ENCODE measurements around the gene WWOX.
"Not testable (repeated sequence)": the region's sequence is repeated elsewhere in the genome, so short reads cannot be mapped to it uniquely, and the experiment has no call there.

Gene WWOX

DNA sequence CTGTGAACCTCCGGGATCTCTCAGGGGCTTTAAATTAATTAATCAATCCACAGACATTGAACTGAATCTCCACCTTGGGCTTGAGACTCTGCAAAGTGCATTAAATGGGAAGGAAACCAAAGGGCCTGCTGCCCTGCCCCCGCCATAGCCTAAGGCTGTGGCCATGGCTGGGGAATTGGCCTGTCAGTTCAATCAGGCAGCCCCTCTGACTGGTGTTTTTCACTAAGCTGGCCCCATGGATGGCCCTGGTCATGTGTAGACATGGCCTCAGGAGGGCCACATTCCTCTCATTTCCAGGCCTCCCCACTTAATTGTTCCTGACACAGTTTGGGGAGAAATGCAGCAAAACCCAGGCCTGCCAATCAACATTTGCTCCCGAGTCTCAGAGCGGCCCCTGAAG, 499.8 kb downstream of the WWOX start:
- no peak for DNase-seq (ENCODE audit: low read depth)
- TF ChIP-seq, protein P1, sequence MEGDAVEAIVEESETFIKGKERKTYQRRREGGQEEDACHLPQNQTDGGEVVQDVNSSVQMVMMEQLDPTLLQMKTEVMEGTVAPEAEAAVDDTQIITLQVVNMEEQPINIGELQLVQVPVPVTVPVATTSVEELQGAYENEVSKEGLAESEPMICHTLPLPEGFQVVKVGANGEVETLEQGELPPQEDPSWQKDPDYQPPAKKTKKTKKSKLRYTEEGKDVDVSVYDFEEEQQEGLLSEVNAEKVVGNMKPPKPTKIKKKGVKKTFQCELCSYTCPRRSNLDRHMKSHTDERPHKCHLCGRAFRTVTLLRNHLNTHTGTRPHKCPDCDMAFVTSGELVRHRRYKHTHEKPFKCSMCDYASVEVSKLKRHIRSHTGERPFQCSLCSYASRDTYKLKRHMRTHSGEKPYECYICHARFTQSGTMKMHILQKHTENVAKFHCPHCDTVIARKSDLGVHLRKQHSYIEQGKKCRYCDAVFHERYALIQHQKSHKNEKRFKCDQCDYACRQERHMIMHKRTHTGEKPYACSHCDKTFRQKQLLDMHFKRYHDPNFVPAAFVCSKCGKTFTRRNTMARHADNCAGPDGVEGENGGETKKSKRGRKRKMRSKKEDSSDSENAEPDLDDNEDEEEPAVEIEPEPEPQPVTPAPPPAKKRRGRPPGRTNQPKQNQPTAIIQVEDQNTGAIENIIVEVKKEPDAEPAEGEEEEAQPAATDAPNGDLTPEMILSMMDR (IDR thresholded peaks at IDR 0.05; ENCODE audit: low read depth, low read length): no peak
- TF ChIP-seq, protein P2, sequence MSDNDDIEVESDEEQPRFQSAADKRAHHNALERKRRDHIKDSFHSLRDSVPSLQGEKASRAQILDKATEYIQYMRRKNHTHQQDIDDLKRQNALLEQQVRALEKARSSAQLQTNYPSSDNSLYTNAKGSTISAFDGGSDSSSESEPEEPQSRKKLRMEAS (IDR thresholded peaks at IDR 0.05; ENCODE audit: low read depth, low read length): no peak
- TF ChIP-seq POLR2A (IDR thresholded peaks at IDR 0.05; ENCODE audit: extremely low read depth, insufficient read length) (no peak), MYC (IDR thresholded peaks at IDR 0.05; ENCODE audit: low read depth, low read length) (no peak)

DNA sequence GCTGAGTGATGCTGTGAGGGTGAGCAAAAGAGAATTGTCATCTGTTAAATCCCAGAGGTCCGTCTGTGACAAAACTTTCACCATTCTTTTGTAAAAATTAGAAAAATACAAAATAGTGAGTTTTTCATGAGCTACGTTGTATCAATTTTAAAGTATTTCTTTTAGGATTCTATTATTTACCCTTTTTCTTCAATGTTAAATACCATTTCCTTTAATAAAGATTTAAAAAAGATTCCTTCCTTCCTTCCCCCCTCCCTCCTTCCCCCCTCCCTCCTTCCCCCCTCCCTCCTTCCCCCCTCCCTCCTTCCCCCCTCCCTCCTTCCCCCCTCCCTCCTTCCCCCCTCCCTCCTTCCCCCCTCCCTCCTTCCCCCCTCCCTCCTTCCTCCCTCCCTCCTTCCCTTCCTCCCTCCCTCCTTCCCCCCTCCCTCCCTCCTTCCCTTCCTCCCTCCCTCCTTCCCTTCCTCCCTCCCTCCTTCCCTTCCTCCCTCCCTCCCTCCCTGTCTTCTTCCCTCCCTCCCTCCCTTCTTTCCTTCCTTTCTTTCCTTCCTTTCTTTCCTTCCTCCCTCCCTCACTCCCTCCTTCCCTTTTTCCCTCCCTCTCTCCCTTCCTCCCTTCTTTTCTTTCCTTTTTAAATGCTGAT, 505.1 kb downstream of the WWOX start:
- H3K4me3 ChIP-seq (ENCODE audit: low read depth, low read length); DNase-seq (ENCODE audit: low read depth): not testable (repeated sequence)

More for the DNA sequence above, 499.8 kb downstream of the WWOX start:
- H3K4me3 ChIP-seq (ENCODE audit: low read depth, low read length): no peak overlapping the region

DNA sequence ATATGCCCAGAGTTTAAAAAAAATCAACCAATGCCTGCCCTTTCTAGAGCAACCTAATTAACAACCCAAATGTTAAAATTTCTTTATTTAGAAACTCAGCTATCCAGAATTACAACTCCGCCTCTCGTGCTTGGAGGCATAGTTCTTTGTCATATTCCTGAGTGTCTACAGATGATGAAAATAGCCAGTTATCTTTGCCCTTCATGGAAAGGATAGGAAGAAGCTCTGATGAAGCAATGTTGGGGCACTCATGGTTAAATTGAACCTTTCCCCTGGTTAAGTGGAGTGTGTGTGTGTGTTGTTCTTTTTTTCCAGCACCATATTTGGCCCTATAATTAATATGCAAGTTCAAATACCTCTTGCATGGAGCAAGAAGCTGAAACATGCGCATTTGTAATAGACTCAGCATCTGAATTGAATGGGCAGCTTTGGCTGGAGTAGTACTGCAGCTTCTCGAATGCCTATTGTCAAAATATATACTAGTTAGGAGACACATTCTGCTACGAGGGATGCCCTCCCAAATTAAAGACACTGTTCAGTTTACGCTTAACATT, 506.2 kb downstream of the WWOX start:
- H3K4me3 ChIP-seq (ENCODE audit: low read depth, low read length): no peak overlapping the region

DNA sequence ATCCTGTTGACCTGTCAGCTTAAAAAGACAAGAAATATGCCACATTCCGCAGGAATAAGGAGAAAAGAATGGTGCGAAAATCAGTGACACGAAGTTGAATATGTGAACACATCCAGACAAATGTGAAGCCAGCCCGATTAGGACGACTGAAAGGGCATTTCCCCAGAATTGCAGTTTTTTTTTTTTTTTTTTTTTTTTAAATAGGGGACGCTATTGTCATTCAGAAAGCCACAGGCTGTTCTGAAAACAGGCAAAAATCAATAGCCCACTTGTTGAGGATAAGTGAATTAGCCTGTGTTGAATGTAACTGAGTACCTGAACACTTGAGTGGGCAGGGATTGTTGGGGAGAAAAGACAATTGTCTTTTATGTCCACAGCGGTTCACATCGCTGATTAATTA, 507.1 kb downstream of the WWOX start:
- DNase-seq (ENCODE audit: low read depth): no peak
- TF ChIP-seq, protein P1 (IDR thresholded peaks at IDR 0.05; ENCODE audit: low read depth, low read length): no peak
- TF ChIP-seq POLR2A (IDR thresholded peaks at IDR 0.05; ENCODE audit: extremely low read depth, insufficient read length) (no peak), MYC (IDR thresholded peaks at IDR 0.05; ENCODE audit: low read depth, low read length) (no peak)
- TF ChIP-seq, protein P2 (IDR thresholded peaks at IDR 0.05; ENCODE audit: low read depth, low read length): no peak
- no peak overlapping the region for H3K4me3 ChIP-seq (ENCODE audit: low read depth, low read length)

More for the DNA sequence above, 506.2 kb downstream of the WWOX start:
- no peak for DNase-seq (ENCODE audit: low read depth)
- TF ChIP-seq MYC (IDR thresholded peaks at IDR 0.05; ENCODE audit: low read depth, low read length) (no peak), POLR2A (IDR thresholded peaks at IDR 0.05; ENCODE audit: extremely low read depth, insufficient read length) (no peak)
- TF ChIP-seq, protein P2 (IDR thresholded peaks at IDR 0.05; ENCODE audit: low read depth, low read length): no peak
- TF ChIP-seq, protein P1 (IDR thresholded peaks at IDR 0.05; ENCODE audit: low read depth, low read length): no peak

DNA sequence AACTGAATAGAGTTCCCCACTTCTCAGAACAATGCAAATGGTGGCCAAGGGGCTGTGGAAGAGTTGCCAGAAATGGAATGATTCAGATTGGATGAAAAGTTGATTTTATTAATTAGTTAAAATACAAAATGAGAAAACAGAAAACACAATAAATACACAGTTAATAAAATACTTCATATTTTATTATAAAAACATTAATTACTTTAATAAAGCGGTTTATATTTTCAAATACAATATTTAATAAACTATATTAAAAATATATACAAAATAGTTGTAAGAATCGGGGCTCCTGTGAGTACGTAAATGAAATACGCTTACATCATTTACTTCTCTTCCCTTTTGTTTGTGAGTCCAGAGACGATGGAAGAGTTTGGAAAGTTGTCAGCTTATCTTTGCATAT, 507.6 kb downstream of the WWOX start:
- TF ChIP-seq, protein P1 (IDR thresholded peaks at IDR 0.05; ENCODE audit: low read depth, low read length): no peak
- TF ChIP-seq, protein P2 (IDR thresholded peaks at IDR 0.05; ENCODE audit: low read depth, low read length): no peak
- no peak for TF ChIP-seq MYC (IDR thresholded peaks at IDR 0.05; ENCODE audit: low read depth, low read length)
- TF ChIP-seq POLR2A (IDR thresholded peaks at IDR 0.05; ENCODE audit: extremely low read depth, insufficient read length): no peak
- no peak overlapping the region for H3K4me3 ChIP-seq (ENCODE audit: low read depth, low read length)
- DNase-seq (ENCODE audit: low read depth): no peak

DNA sequence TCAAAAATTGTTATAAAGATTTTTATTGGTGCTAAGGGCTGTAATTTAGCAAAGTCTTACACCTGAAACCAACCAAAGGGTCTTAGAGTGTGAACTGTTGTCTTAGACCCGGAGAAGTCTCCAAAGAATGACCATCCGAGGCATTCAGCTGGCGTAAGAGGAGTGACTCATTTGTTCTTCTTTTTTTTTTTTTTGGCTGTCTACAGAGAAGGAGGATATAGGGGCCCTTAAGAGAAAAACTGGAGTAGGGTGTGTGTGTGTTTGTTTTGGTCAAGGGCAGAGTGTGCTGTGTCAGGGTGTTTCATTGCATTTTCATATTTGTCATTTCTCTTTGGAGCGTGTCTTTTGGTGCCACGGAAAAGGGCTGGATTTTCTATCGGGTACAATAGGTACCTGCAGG, 508.0 kb downstream of the WWOX start:
- TF ChIP-seq, protein P1 (IDR thresholded peaks at IDR 0.05; ENCODE audit: low read depth, low read length): no peak
- TF ChIP-seq, protein P2 (IDR thresholded peaks at IDR 0.05; ENCODE audit: low read depth, low read length): no peak
- no peak for TF ChIP-seq POLR2A (IDR thresholded peaks at IDR 0.05; ENCODE audit: extremely low read depth, insufficient read length)
- no peak for TF ChIP-seq MYC (IDR thresholded peaks at IDR 0.05; ENCODE audit: low read depth, low read length)
- no peak overlapping the region for H3K4me3 ChIP-seq (ENCODE audit: low read depth, low read length)
- DNase-seq (ENCODE audit: low read depth): peak; percentile 14

Measured in NB4 (cell line).